Measurements from ENCODE around the gene HDAC6. TPM values are rescaled to one million over a fixed set of nuclear protein-coding genes. Genes with fewer than 3 reads are reported as not detected.

The HDAC6 gene
- total and polyA plus RNA-seq, 2 of the 13 experiments (the other 11 are each of a cell fraction or from before 2014, with no cell fraction given): 80.4 to 93.6 TPM

GRCh38 chrX:48816014-48816810 lies 14.3 kb downstream of the HDAC6 start:
- no TSS peak for BruUV-seq (replicated peaks)
- Histone ChIP-seq H3K27ac (ENCODE audit: extremely low read length, insufficient read depth, low read length) (no peak overlapping the region), H3K36me3 (replicated peaks in 1 of 2; ENCODE audit: control insufficient read depth in 1 of 2, insufficient read depth in 2 of 2, low read length in 2 of 2) (peaks cover 1 to 13% of the 10 kb centered on the region in 2 experiments; a peak in 2 of 5 replicates), H3K9me3 (ENCODE audit: low read length) (no peaks in the 10 kb centered on the region), H2AFZ (ENCODE audit: low read length) (no peak overlapping the region), H3K27me3 (ENCODE audit: control insufficient read depth in 1 of 2, insufficient read depth in 2 of 2, low read length in 2 of 2) (no peaks in the 10 kb centered on the region), H3K9ac (ENCODE audit: insufficient read depth, low read depth, low read length) (no peak overlapping the region), H4K20me1 (ENCODE audit: insufficient read depth, low read length) (no peaks in the 10 kb centered on the region), H3K79me2 (ENCODE audit: insufficient read depth, low read length) (no peaks in the 10 kb centered on the region), H3K4me1 (ENCODE audit: insufficient read depth, low read length) (no peaks in the 10 kb centered on the region), H3K4me2 (ENCODE audit: low read depth, low read length) (no peak overlapping the region), H3K4me3 (replicated peaks in 1 of 3; ENCODE audit: insufficient read depth in 1 of 3, low read depth in 2 of 3, low read length in 3 of 3) (no peak overlapping the region)
- POLR2A ChIA-PET: no interaction called here
- CTCF ChIA-PET (ENCODE audit: low intra/inter-chr PET ratio, low total read pairs): no interaction called here
- FAIRE-seq (no peak), DNase-seq (ENCODE audit: low spot score) (no peak), ATAC-seq (0 out of 3 replicates have a peak, but pooled peaks have one; percentile 35)
- WGBS (ENCODE audit: low lambda C conversion rate): 95% methylated on average over 9 of the region's 18 CpGs
- in situ Hi-C loops (cut with HindIII; ENCODE audit: extremely low pct_ligation_motif_present, low pct_unique_long_range_greater_than_20kb) (no loop called here), intact Hi-C loops (cut with micrococcal nuclease; ENCODE audit: unreplicated experiment) (no loop called here)
- TF ChIP-seq AKAP8 (CRISPR knock-in tag; IDR thresholded peaks at IDR 0.05) (no peak), ELF1 (CRISPR knock-in tag; IDR thresholded peaks at IDR 0.05) (no peak), ELF3 (CRISPR knock-in tag; IDR thresholded peaks at IDR 0.05) (no peak), NR1H2 (CRISPR knock-in tag; IDR thresholded peaks at IDR 0.05; ENCODE audit: borderline replicate concordance, low read depth) (no peak), DRAP1 (CRISPR knock-in tag; IDR thresholded peaks at IDR 0.05) (no peak), CBFB (CRISPR knock-in tag; IDR thresholded peaks at IDR 0.05) (no peak), ZNF329 (CRISPR knock-in tag; IDR thresholded peaks at IDR 0.05; ENCODE audit: low read depth) (no peak), ZNF775 (CRISPR knock-in tag; IDR thresholded peaks at IDR 0.05; ENCODE audit: borderline replicate concordance) (no peak), TBX2 (CRISPR knock-in tag; IDR thresholded peaks at IDR 0.05; ENCODE audit: borderline replicate concordance) (no peak), NCOR1 (IDR thresholded peaks at IDR 0.05; ENCODE audit: borderline replicate concordance, low read length) (no peak), SMAD9 (CRISPR knock-in tag; IDR thresholded peaks at IDR 0.05) (no peak), ZNF674 (CRISPR knock-in tag; IDR thresholded peaks at IDR 0.05; ENCODE audit: low read depth) (no peak), MAX (IDR thresholded peaks at IDR 0.05) (no peak), ZFP41 (CRISPR knock-in tag; IDR thresholded peaks at IDR 0.05; ENCODE audit: borderline replicate concordance) (no peak)
- TF ChIP-seq, protein P1, sequence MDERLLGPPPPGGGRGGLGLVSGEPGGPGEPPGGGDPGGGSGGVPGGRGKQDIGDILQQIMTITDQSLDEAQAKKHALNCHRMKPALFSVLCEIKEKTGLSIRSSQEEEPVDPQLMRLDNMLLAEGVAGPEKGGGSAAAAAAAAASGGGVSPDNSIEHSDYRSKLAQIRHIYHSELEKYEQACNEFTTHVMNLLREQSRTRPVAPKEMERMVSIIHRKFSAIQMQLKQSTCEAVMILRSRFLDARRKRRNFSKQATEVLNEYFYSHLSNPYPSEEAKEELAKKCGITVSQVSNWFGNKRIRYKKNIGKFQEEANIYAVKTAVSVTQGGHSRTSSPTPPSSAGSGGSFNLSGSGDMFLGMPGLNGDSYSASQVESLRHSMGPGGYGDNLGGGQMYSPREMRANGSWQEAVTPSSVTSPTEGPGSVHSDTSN (CRISPR knock-in tag; IDR thresholded peaks at IDR 0.05): no peak
- TF ChIP-seq, protein P2, sequence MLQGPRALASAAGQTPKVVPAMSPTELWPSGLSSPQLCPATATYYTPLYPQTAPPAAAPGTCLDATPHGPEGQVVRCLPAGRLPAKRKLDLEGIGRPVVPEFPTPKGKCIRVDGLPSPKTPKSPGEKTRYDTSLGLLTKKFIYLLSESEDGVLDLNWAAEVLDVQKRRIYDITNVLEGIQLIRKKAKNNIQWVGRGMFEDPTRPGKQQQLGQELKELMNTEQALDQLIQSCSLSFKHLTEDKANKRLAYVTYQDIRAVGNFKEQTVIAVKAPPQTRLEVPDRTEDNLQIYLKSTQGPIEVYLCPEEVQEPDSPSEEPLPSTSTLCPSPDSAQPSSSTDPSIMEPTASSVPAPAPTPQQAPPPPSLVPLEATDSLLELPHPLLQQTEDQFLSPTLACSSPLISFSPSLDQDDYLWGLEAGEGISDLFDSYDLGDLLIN (CRISPR knock-in tag; IDR thresholded peaks at IDR 0.05; ENCODE audit: borderline replicate concordance): no peak
- TF ChIP-seq, protein P3, sequence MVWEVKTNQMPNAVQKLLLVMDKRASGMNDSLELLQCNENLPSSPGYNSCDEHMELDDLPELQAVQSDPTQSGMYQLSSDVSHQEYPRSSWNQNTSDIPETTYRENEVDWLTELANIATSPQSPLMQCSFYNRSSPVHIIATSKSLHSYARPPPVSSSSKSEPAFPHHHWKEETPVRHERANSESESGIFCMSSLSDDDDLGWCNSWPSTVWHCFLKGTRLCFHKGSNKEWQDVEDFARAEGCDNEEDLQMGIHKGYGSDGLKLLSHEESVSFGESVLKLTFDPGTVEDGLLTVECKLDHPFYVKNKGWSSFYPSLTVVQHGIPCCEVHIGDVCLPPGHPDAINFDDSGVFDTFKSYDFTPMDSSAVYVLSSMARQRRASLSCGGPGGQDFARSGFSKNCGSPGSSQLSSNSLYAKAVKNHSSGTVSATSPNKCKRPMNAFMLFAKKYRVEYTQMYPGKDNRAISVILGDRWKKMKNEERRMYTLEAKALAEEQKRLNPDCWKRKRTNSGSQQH (CRISPR knock-in tag; IDR thresholded peaks at IDR 0.05; ENCODE audit: low read depth): no peak
- TF ChIP-seq, protein P4, sequence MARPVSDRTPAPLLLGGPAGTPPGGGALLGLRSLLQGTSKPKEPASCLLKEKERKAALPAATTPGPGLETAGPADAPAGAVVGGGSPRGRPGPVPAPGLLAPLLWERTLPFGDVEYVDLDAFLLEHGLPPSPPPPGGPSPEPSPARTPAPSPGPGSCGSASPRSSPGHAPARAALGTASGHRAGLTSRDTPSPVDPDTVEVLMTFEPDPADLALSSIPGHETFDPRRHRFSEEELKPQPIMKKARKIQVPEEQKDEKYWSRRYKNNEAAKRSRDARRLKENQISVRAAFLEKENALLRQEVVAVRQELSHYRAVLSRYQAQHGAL (CRISPR knock-in tag; IDR thresholded peaks at IDR 0.05; ENCODE audit: not compliant biosample characterization): no peak

All from HepG2 (cell line).